ENCODE measurements around the gene CD2AP. TPM values are rescaled to one million over a fixed set of nuclear protein-coding genes. Genes with fewer than 3 reads are reported as not detected.
"Not testable (repeated sequence)": the region's sequence is repeated elsewhere in the genome, so short reads cannot be mapped to it uniquely, and the experiment has no call there.

CD2AP gene
- total RNA-seq, 1 donor from 2014 or later, result 27.3 TPM

DNA sequence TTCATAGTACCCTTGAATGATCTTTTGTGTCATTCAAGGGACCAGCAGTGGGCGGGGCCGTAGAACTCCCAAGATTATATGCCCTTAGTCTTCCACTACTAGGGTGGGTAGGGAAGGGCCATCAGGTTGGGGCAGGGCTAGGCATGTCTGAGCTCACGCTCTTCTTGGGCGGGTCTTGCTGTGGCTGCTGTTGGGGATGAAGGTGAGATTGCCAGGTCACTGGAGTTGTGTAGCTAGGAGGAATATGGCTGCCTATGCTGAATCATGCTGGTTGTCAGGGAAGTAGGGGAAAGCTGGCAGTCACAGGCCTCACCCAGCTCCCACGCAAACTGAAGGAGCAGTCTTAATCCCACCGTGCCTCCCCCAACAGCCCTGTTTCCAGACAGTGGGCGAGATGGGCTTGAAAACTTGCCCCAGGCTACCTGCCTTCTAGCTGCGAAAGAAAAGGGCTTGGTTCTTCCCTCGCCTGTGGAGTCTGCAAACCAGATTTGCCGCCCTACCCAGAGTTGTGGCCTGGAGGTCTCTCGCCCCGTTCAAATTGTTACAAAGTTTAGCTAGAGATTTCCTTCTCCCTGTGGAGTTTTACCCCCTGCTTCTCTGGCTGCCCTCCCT is 144.4 kb downstream of the CD2AP start:
- H3K4me3 Mint-ChIP-seq, result no peak overlapping the region
- intact Hi-C loops (cut with micrococcal nuclease), result no loop called here
- peaks cover 4% of the 10 kb centered on the region for H3K9me3 Mint-ChIP-seq
- no peak for DNase-seq (ENCODE audit: low spot score)
- no peaks in the 10 kb centered on the region for H3K4me1 Mint-ChIP-seq (ENCODE audit: low read depth)
- H3K27me3 Mint-ChIP-seq (ENCODE audit: insufficient read depth), result no peaks in the 10 kb centered on the region
- peaks cover 27% of the 10 kb centered on the region for H3K36me3 Mint-ChIP-seq (ENCODE audit: low read depth)
- no peak overlapping the region for H3K27ac Mint-ChIP-seq

DNA sequence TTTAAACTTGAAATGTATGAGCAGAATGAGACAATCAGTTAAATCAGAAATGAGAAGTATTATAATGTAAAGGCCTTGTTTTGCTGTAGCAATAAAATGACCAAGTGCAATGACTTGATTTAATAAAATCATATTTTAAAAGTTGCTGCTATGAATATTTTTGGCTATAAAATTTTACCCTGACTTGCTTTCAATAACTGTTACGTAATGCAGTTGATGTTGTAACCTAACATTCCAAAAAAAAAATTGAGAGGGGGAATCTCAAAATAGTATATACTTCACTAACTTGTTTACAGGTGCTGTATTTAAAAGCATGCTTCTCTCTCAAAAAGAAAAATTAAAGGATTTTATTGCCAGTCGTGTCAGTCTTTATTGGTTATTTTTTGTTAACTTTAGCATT is 149.2 kb downstream of the CD2AP start:
- Mint-ChIP-seq H3K9me3 (no peaks in the 10 kb centered on the region), H3K27ac (no peak overlapping the region), H3K36me3 (ENCODE audit: low read depth) (peaks cover 4% of the 10 kb centered on the region), H3K4me1 (ENCODE audit: low read depth) (peaks cover 5% of the 10 kb centered on the region), H3K27me3 (ENCODE audit: insufficient read depth) (no peaks in the 10 kb centered on the region), H3K4me3 (no peak overlapping the region)
- DNase-seq (ENCODE audit: low spot score), result no peak
- intact Hi-C loops (cut with micrococcal nuclease), result no loop called here

DNA sequence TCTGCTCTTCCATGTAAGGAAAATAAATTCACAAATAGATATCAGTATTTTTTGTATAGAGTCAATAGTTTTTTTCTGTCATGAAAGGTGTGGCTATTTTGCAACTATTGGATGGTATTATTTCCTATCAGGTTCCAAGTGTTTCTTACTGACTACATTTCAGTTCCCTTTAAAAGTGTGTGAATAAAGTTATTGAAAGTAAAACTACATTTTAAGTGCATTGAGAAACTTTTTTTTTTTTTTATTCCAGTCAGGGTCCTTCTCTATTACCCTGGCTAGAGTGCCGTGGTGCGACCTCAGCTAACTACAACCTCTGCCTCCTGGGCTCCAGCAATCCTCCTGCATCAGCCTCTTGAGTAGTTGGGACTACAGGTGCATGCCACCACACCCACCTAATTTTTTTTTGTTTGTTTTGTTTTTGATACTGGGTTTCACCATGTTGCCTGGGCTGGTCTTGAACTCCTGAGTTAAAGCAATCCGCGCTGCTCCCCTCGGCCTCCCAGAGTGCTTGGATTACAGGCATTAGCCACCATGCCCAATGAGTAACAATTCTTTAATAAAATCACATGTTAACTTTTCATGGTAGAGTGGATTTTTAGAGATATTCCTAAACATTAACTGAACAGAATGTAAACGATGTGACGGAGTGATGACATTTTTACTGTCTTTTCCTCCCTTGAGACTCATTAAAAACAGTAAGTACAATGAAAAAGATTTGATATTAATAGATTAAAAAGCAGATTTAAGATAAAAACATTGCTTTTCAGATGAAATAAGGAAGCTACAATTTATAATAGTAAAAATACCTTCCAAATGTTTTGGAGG is 151.1 kb downstream of the CD2AP start:
- Mint-ChIP-seq H3K27ac (no peak overlapping the region), H3K36me3 (ENCODE audit: low read depth) (no peaks in the 10 kb centered on the region), H3K4me3 (no peak overlapping the region), H3K4me1 (ENCODE audit: low read depth) (peaks cover 8% of the 10 kb centered on the region), H3K27me3 (ENCODE audit: insufficient read depth) (peaks cover under 1% of the 10 kb centered on the region), H3K9me3 (no peaks in the 10 kb centered on the region)
- no peak for DNase-seq (ENCODE audit: low spot score)
- intact Hi-C loops (cut with micrococcal nuclease), result no loop called here

DNA sequence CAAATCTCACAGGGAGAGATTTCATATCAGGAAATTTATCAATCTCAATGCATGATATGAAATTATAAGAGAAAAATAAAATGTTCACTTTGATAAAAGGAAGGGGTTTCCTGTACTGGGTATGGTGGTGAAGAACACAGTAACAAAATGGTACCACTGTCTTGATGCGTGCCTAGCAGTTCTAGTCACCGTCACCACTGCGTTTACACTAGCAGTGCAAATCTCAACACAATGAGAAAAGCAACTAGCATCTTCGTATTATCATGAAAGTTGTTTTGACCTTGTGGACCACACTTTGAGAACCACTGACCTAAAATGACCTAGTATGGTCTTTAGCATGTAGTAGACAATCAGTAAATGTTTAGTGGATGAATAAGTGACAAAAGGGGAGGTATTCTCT is 152.4 kb downstream of the CD2AP start:
- Mint-ChIP-seq H3K27ac (no peak overlapping the region), H3K9me3 (no peaks in the 10 kb centered on the region), H3K4me1 (ENCODE audit: low read depth) (peaks cover 8% of the 10 kb centered on the region), H3K36me3 (ENCODE audit: low read depth) (no peaks in the 10 kb centered on the region), H3K4me3 (no peak overlapping the region), H3K27me3 (ENCODE audit: insufficient read depth) (peaks cover 8% of the 10 kb centered on the region)
- intact Hi-C loops (cut with micrococcal nuclease), result loop anchor here (2.0 to 5.0 kb wide), 2 partner anchors 159 to 1777 kb away; no protein-coding TSS in a partner anchor
- DNase-seq (ENCODE audit: low spot score), result no peak

DNA sequence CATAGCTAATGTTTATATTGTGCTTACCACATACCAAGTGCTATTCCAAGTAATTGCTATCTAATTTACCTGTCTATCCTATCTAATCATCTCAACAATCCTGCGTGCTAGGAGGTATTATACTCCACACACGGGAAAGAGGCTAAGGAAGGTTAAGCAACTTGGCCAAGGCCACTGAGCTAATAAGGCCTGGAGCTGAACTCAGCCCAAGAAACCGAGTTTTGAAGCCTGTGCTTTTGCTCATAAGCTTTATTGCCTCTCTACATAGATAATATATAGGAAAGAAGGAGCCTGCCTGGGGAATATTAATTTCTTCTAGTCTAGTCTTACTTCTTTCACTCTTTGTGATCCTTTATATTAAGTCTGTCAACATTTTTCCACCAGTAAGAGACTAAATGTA is 153.0 kb downstream of the CD2AP start:
- Mint-ChIP-seq H3K4me3 (no peak overlapping the region), H3K36me3 (ENCODE audit: low read depth) (no peaks in the 10 kb centered on the region), H3K27ac (no peak overlapping the region), H3K27me3 (ENCODE audit: insufficient read depth) (peaks cover 8% of the 10 kb centered on the region), H3K9me3 (no peaks in the 10 kb centered on the region), H3K4me1 (ENCODE audit: low read depth) (peaks cover 8% of the 10 kb centered on the region)
- DNase-seq (ENCODE audit: low spot score), result no peak
- intact Hi-C loops (cut with micrococcal nuclease), result loop anchor here (2.0 to 5.0 kb wide), 2 partner anchors 158 to 1777 kb away; no protein-coding TSS in a partner anchor

DNA sequence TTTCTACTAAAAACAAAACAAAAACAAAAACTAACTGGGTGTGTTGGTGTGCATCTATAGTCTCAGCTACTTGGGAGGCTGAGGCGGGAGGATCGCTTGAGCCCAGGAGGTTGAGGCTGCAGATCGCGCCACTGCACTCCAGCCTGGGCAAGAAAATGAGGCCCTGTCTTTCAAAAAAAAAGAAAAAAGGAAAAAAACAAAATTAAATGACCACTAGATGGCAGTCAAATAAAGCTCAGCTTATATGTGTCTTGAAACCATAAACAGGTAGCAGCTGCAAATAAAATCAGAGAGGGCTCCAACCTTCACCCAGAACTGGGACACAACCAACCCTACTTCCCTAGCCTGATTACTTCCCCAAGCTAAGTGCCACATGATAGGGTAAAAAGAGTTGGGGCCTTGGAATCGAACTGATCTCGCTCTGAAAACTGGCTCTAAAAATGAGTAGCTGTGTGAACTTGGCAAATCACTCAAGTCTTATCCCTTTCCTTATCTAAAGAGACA is 153.7 kb downstream of the CD2AP start:
- H3K4me3 Mint-ChIP-seq, result no peak overlapping the region
- H3K36me3 Mint-ChIP-seq (ENCODE audit: low read depth), result no peaks in the 10 kb centered on the region
- intact Hi-C loops (cut with micrococcal nuclease), result loop anchor here (1.0 to 5.0 kb wide), 5 partner anchors 103 to 1776 kb away; no protein-coding TSS in a partner anchor
- DNase-seq (ENCODE audit: low spot score), result no peak
- peaks cover 8% of the 10 kb centered on the region for H3K4me1 Mint-ChIP-seq (ENCODE audit: low read depth)
- H3K9me3 Mint-ChIP-seq, result no peaks in the 10 kb centered on the region
- no peak overlapping the region for H3K27ac Mint-ChIP-seq
- H3K27me3 Mint-ChIP-seq (ENCODE audit: insufficient read depth), result peaks cover 8% of the 10 kb centered on the region

DNA sequence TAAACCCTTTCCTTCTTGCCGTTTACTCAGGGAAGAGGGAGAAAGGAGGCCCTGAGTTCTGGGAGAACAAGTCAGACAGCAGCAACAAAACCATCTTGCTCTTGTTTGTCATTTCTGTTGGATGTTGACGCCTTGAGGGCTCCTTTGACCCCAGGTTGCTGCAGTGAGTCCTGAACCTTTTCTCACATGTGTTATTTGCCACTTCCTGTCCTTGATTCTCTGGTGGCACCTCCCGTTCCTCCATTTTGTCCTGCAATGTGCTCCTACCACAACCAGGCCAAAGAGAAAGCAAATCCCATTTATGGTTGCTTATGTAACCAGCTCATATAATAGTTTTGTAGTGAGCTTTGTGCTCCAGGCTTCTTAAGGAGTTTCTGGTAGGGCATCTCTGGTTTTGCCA is 154.2 kb downstream of the CD2AP start:
- H3K27me3 Mint-ChIP-seq (ENCODE audit: insufficient read depth), result peaks cover 10% of the 10 kb centered on the region
- H3K4me1 Mint-ChIP-seq (ENCODE audit: low read depth), result peaks cover 8% of the 10 kb centered on the region
- H3K27ac Mint-ChIP-seq, result no peak overlapping the region
- no peaks in the 10 kb centered on the region for H3K9me3 Mint-ChIP-seq
- no peaks in the 10 kb centered on the region for H3K36me3 Mint-ChIP-seq (ENCODE audit: low read depth)
- DNase-seq (ENCODE audit: low spot score), result no peak
- intact Hi-C loops (cut with micrococcal nuclease), result loop anchor here (1.0 to 5.0 kb wide), 5 partner anchors 103 to 1776 kb away; no protein-coding TSS in a partner anchor
- no peak overlapping the region for H3K4me3 Mint-ChIP-seq

DNA sequence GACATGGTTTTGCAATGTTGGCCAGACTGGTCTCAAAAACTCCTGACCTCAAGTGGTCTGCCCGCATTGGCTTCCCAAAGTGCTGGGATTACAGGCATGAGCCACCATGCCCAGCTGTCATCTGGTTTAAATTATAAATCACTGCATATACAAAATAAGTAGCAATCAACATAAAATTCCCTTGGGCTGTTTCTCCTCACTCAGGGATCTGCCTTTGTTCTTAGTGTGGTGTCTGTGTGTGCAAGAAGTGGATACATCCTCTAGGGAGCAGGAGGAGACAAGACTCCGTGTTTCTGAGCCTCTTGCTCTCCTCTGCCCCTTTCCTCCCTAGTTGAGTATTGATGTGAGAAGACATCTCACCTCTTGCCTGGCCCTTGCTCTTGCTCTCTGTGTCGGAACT is 155.6 kb downstream of the CD2AP start:
- Mint-ChIP-seq H3K9me3 (no peaks in the 10 kb centered on the region), H3K4me1 (ENCODE audit: low read depth) (peaks cover 8% of the 10 kb centered on the region), H3K4me3 (no peak overlapping the region), H3K36me3 (ENCODE audit: low read depth) (no peaks in the 10 kb centered on the region), H3K27me3 (ENCODE audit: insufficient read depth) (peaks cover 20% of the 10 kb centered on the region), H3K27ac (no peak overlapping the region)
- intact Hi-C loops (cut with micrococcal nuclease), result loop anchor here (5.0 kb wide), 1 partner anchor 1774 kb away; no protein-coding TSS in a partner anchor
- DNase-seq (ENCODE audit: low spot score), result no peak

DNA sequence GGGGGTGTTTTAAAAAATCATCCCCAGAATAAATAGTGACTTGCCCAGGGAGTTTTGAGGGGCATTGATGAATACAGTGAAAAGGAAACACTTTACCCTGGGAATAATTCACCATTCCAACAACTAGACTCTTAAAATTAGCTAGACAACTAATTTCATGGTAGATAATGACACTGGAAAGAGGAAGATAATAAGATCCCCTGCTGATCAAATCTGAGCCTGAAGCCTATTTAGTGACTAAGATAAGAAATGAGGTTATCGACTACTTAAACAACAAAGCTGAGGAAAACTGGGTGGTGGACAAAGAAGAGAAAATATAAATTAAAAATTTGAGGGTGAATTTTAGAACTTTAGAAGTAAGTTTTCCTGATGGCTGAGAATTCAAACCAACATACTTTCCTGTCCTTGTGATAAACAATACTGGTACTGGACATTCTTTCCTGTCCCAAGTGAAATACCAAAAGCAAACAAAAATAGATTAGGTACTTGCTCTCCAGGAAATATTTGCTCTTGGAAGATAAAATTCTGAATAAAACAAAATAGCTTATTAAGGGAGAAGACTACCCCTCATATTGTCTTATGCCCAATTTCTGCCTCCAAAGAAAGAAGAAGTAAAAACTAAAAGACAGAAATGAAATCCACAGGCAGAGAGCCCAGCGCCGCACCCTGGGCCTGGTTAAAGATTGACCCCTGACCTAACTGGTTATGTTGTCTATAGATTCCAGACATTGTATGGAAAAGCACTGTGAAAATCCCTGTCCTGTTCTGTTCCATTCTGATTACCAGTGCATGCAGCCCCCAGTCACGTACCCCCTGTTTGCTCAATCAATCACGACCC is 156.8 kb downstream of the CD2AP start:
- no peak for DNase-seq (ENCODE audit: low spot score)
- intact Hi-C loops (cut with micrococcal nuclease), result loop anchor here (5.0 kb wide), 1 partner anchor 1773 kb away; no protein-coding TSS in a partner anchor
- Mint-ChIP-seq H3K9me3 (no peaks in the 10 kb centered on the region), H3K36me3 (ENCODE audit: low read depth) (no peaks in the 10 kb centered on the region), H3K27ac (no peak overlapping the region), H3K4me1 (ENCODE audit: low read depth) (peaks cover 8% of the 10 kb centered on the region), H3K27me3 (ENCODE audit: insufficient read depth) (peaks cover 20% of the 10 kb centered on the region), H3K4me3 (no peak overlapping the region)

DNA sequence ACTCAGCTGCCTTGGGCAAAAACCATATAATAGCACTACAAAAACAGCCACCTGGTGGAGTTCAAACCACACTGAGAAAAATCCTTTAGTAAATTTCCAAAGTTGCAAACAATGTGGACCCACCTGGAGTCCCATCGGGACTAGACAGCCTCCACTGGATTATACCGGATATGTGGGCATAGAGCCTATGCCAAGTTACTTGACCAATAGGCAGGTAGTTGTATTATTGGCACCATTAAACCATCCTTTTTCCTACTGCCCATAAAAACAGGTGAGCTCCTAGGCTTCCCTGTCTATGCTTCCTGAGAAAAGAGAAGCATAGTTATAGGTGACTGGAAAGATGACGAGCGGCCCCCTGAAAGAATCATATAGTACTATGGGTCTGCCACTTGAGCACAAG is 169.1 kb downstream of the CD2AP start:
- Mint-ChIP-seq H3K27ac (no peak overlapping the region), H3K4me1 (ENCODE audit: low read depth) (no peaks in the 10 kb centered on the region), H3K27me3 (ENCODE audit: insufficient read depth) (peaks cover 7% of the 10 kb centered on the region), H3K9me3 (no peaks in the 10 kb centered on the region), H3K4me3 (no peak overlapping the region), H3K36me3 (ENCODE audit: low read depth) (no peaks in the 10 kb centered on the region)
- no peak for DNase-seq (ENCODE audit: low spot score)
- intact Hi-C loops (cut with micrococcal nuclease), result no loop called here

DNA sequence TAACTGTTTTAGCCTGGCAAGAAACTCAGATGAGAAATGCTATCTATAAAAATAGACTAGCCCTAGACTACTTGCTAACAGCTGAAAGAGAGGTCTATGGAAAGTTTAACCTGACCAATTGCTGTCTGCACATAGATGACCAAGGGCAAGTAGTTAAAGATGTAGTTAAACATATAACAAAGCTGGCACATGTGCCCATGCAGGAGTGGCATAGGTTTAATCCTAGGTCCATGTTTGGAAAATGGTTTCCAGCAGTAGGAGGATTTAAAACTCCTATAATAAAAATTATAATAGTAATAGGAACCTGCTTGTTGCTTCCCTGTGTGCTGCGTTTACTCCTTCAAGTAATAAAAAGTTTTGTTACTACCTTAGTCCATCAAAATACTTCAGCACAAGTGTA is 169.6 kb downstream of the CD2AP start:
- Mint-ChIP-seq H3K27ac (no peak overlapping the region), H3K36me3 (ENCODE audit: low read depth) (no peaks in the 10 kb centered on the region), H3K27me3 (ENCODE audit: insufficient read depth) (peaks cover 6% of the 10 kb centered on the region), H3K4me1 (ENCODE audit: low read depth) (no peaks in the 10 kb centered on the region), H3K4me3 (no peak overlapping the region), H3K9me3 (no peaks in the 10 kb centered on the region)
- intact Hi-C loops (cut with micrococcal nuclease), result no loop called here
- DNase-seq (ENCODE audit: low spot score), result no peak

DNA sequence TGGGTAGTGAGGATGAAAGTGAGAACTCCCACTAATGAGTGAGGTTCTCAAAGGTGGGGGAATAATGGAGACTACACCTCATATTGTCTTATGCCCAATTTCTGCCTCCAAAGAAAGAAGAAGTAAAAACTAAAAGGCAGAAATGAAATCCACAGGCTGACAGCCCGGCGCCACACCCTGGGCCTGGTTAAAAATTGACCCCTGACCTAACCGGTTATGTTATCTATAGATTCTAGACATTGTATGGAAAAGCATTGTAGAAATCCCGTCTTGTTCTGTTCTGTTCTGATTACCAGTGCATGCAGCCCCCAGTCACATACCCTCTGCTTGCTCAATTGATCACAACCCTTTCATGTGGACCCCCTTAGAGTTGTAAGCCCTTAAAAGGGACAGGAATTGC is 170.0 kb downstream of the CD2AP start:
- H3K27ac Mint-ChIP-seq; H3K4me3 Mint-ChIP-seq; intact Hi-C loops (cut with micrococcal nuclease); DNase-seq (ENCODE audit: low spot score); H3K4me1 Mint-ChIP-seq (ENCODE audit: low read depth); H3K9me3 Mint-ChIP-seq; H3K27me3 Mint-ChIP-seq (ENCODE audit: insufficient read depth); H3K36me3 Mint-ChIP-seq (ENCODE audit: low read depth): not testable (repeated sequence)
